Thyroid gland (tissue), 4 donors: ENCODE results near the gene SIVA1. TPM values are rescaled to one million over a fixed set of nuclear protein-coding genes. Genes with fewer than 3 reads are reported as not detected.

ENCODE experiments used
- DNase-seq, 2 donors: peaks; one replicate each; pipeline ENCODE4 v3.0.0-alpha.2; 2019
- H3K27ac ChIP-seq, 3 donors: fragments of 200-600 bp; sonication (generic); 1 replicate in 2 of 3; 2 replicates in 1 of 3; pipeline ENCODE4 v1.5.1; 2016 to 2019; ENCODE audit warnings: mild to moderate bottlenecking in 1 of 3, moderate library complexity in 1 of 3
- H3K27me3 ChIP-seq: fragments of 200-600 bp; sonication (generic); one replicate; pipeline ENCODE4 v1.5.1; 2019
- H3K36me3 ChIP-seq, 2 donors: fragments of 200-600 bp; sonication (generic); one replicate each; pipeline ENCODE4 v1.5.1; 2016 to 2019
- H3K4me1 ChIP-seq, 2 donors: fragments of 200-600 bp; sonication (generic); one replicate each; pipeline ENCODE4 v1.5.1; 2017 to 2019
- H3K4me3 ChIP-seq, 3 donors: fragments of 200-600 bp; sonication (generic); replicated peaks in 1 of 3; 1 replicate in 2 of 3; 2 replicates in 1 of 3; pipeline ENCODE4 v1.5.1; 2016; ENCODE audit warnings: mild to moderate bottlenecking in 1 of 3
- H3K9me3 ChIP-seq: fragments of 200-600 bp; sonication (generic); one replicate; pipeline ENCODE4 v1.5.1; 2017
- POLR2A ChIP-seq, 2 donors: fragments of 450-650 bp; IDR thresholded peaks; one replicate each; pipeline ENCODE4 v1.6.1; 2017; ENCODE audit warnings: antibody characterized with exemption in 2 of 2, mild to moderate bottlenecking in 2 of 2, moderate library complexity in 1 of 2
- WGBS, 2 donors: methylation state at CpG; one replicate each; pipeline ENCODE4 v1.1.5; 2017; 5-methylcytosine and 5-hydroxymethylcytosine counted together
- intact Hi-C: fragments of 100-400 bp; cut with DNase I; formaldehyde crosslinking; loops from one replicate; pipeline ENCODE4 v1.15.1; 2023
- total RNA-seq, 4 donors: library from RNA; depleted of rRNA; stranded (reverse); fragments of >200 nt; gene quantifications; one replicate each; pipeline ENCODE4 v1.2.3, GENCODE V29; 2016
- TF ChIP-seq, protein P1 (sequence below), 6 experiments: fragments of 200-600 bp in 3 of 6; fragments of 450-650 bp in 3 of 6; sonication (generic) in 3 of 6; IDR thresholded peaks; one replicate each; pipeline ENCODE4 v1.5.1; 2016 to 2019; ENCODE audit warnings: antibody characterized with exemption in 6 of 6, mild to moderate bottlenecking in 2 of 6, inconsistent platforms in 1 of 6, moderate library complexity in 1 of 6

The SIVA1 gene
- total RNA-seq, 4 donors from 2014 or later: 137 to 388 (median 239) TPM

DNA sequence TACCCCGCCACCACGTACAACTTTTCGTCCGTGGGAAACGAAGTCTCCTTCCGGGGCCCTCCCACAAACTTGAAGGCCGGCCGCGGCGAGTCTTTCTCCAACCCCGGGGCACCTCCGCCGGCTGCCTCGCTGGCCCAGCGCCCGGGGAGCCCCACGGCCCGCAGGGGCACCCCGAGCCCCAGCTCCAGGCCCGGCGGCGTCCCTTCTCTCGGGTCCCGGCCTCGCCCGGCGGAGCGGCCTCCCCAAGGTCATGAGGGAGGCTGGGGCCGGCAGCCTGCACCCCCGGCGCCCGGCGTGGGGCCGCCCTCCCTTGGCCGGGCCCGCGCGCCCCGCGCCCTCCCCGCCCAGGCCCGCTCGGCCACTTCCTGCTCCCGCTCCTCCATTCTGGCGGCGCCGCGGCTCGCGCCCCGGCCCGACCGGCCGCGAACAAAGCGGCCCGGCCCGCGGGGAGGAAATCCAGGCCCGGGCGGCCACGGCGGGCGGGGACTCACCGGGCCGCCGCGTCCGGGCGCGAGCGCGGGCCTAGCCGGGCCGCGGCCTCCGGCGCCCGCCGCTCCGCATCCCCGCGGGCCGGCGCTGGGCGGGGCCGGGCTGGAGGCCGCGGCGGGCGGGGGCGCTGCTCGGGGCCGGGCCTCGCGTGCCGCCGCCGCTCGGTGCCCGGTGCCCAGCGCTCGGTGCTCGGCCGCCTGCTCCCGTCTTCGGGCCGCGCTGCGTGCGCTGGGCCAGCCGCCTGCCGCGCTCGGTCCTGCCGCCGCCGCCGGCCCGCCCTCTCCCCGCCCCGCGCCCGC lies 42.2 kb downstream of the SIVA1 start, which contains the start of gene AKT1:
AKT1 (minus strand) TSS at position 756 of the 788 bp plus-strand sequence. CDS start 3,105 bp downstream, outside the sequence.
- WGBS, 2 donors: no CpG with 5 or more reads among the region's 124 CpGs
- intact Hi-C loops: no loop called here
- peaks cover 0 to 13% of the 10 kb centered on the region in 2 donors for H3K36me3 ChIP-seq
- peak within 1 kb of the TSS; percentile 78 to 98 (median 96) for H3K27ac ChIP-seq
- no peaks in the 10 kb centered on the region for H3K27me3 ChIP-seq
- H3K4me1 ChIP-seq: peaks cover 59 to 63% of the 10 kb centered on the region in 2 donors
- no peak for DNase-seq
- H3K9me3 ChIP-seq: no peaks in the 10 kb centered on the region
- TF ChIP-seq POLR2A (IDR thresholded peaks at IDR 0.05): no peak
- TF ChIP-seq, protein P1, sequence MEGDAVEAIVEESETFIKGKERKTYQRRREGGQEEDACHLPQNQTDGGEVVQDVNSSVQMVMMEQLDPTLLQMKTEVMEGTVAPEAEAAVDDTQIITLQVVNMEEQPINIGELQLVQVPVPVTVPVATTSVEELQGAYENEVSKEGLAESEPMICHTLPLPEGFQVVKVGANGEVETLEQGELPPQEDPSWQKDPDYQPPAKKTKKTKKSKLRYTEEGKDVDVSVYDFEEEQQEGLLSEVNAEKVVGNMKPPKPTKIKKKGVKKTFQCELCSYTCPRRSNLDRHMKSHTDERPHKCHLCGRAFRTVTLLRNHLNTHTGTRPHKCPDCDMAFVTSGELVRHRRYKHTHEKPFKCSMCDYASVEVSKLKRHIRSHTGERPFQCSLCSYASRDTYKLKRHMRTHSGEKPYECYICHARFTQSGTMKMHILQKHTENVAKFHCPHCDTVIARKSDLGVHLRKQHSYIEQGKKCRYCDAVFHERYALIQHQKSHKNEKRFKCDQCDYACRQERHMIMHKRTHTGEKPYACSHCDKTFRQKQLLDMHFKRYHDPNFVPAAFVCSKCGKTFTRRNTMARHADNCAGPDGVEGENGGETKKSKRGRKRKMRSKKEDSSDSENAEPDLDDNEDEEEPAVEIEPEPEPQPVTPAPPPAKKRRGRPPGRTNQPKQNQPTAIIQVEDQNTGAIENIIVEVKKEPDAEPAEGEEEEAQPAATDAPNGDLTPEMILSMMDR (IDR thresholded peaks at IDR 0.05): no peak
- H3K4me3 ChIP-seq: peak within 1 kb of the TSS; percentile 51 to 82 (median 75)

DNA sequence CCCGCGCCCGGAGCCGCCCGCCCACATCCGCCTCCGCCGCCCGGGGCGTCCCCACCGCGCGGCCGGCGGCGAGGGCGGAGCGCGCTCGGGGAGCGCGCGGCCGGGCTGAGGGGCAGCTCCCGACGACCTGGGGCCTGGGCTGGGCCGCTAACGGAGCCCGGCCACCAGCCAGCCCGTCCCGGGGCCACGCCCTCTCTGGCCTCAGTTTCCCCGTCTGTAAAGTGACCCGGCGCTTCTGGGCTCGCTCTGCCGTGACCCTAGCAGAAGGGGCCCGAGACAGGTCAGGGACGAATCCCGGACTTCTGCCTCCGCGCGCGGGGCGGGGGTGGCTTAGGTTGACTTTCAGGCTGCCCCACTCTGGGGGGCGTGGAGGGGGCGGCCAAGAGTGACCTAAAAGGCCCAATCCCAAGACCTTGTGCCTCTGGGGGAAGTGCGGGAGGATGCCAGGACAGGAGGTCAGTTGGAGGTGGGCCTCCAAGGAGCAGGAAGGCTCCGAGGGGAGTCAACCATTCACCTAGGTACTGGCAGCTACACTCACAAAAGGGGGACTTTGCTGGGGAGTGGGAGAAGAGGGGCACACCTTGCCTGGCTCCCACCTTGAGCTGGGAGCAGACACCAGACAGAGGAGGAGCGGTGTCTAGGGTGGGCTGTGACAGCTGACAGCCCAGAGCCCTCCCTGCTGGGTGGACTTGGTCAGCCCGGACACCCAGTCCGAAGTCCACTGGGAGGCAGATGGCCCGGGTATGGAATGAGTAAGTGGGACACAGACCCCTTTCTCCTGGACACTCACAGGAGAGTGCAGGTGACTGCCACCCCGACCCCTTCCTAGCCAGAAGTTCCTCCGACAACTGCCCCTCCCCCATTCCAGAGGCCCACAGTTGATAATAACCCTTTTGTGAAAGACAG lies 43.1 kb downstream of the SIVA1 start:
- 26 to 31% methylated on average over 18 to 22 of the region's 55 CpGs for WGBS, 2 donors
- H3K36me3 ChIP-seq: peaks cover 0 to 5% of the 10 kb centered on the region in 2 donors
- peak; percentile 53 to 59 for DNase-seq
- intact Hi-C loops: no loop called here
- H3K4me3 ChIP-seq: peak overlapping the region in 1 of 3 donors; percentile 34
- peak overlapping the region; percentile 78 to 98 (median 96) for H3K27ac ChIP-seq
- H3K9me3 ChIP-seq: no peaks in the 10 kb centered on the region
- TF ChIP-seq POLR2A (IDR thresholded peaks at IDR 0.05): peak; percentile 75 to 83
- TF ChIP-seq, protein P1 (IDR thresholded peaks at IDR 0.05): no peak
- no peaks in the 10 kb centered on the region for H3K27me3 ChIP-seq
- peaks cover 60 to 63% of the 10 kb centered on the region in 2 donors for H3K4me1 ChIP-seq

DNA sequence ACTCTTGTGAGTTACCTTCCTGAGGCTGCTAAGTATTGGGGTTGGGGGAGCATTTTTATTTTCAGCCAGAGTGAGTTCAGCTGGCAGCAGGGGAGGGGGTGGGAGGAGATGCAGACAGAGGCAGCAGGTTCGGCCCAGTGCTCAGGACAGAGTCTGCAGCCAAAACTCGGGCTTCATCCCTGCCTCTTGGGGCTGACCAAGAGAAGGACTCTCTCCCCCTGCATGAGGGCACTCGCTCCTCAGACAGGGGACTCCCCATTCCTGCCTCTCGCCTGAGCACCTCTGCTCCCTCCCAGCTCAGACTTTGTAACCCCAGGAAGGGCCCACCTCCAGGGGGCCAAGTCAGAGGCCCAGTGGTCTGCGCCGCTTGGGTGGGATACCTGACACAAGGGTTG lies 43.7 kb downstream of the SIVA1 start:
- H3K27me3 ChIP-seq: no peaks in the 10 kb centered on the region
- TF ChIP-seq POLR2A (IDR thresholded peaks at IDR 0.05): no peak
- TF ChIP-seq, protein P1 (IDR thresholded peaks at IDR 0.05): no peak
- WGBS, 2 donors: 38 to 46% methylated on average over 1 to 3 of the region's 6 CpGs
- no peaks in the 10 kb centered on the region for H3K36me3 ChIP-seq
- no peaks in the 10 kb centered on the region for H3K9me3 ChIP-seq
- H3K27ac ChIP-seq: peak overlapping the region; percentile 78 to 98 (median 96)
- H3K4me1 ChIP-seq: peaks cover 66% of the 10 kb centered on the region in 2 donors
- peak; percentile 53 to 57 for DNase-seq
- no peak overlapping the region for H3K4me3 ChIP-seq
- intact Hi-C loops: no loop called here

DNA sequence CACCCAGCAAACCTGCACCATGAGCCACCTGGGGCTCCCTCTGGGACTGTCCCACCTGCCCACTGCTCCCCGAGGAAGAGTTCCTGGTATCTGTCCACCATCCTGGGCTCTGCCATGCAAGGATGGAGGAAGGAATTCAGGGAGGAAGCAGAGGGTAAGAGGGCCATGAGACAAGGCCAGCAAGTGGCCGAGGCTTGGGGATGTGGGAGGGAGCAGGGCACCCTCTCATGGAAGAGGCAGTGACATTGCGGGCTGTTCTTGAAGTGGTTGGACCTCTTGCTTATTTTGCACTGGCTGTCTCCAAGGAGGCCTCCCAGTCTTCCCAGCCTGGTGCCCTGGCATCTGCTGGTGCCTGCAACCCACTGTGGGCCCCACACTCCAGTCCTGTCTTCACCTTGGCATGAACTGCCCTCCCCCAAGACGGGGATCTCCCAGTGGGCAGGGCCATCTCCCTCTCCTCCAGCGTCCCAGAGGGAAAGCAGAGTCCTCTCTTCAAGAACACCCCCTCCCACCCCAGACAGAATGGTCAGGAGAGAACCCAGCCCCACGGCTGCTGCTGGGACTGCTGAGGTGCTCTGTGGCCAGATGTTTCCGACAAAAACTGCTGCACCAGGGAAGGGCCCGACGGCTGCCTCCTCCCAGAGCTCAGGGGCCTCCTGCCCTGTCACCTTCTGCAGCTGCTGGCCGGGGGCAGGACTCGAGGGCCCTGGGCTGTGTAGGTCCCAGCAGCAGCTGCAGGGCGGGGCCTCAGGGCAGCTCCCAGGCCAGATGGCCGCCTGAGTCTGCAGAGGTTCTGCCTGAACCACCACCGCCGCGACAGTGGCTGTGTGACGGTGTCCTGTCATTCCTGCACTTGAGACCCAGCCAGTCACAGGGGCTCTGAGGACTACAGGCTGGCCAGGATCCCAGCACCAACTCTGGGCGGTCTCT lies 44.4 kb downstream of the SIVA1 start:
- Histone ChIP-seq H3K4me3 (no peak overlapping the region), H3K4me1 (peaks cover 65 to 66% of the 10 kb centered on the region in 2 donors), H3K27ac (peak overlapping the region; percentile 78 to 98 (median 96)), H3K36me3 (no peaks in the 10 kb centered on the region), H3K27me3 (no peaks in the 10 kb centered on the region), H3K9me3 (no peaks in the 10 kb centered on the region)
- intact Hi-C loops: no loop called here
- TF ChIP-seq POLR2A (IDR thresholded peaks at IDR 0.05): peak in 1 of 2 donors; percentile 12
- TF ChIP-seq, protein P1 (IDR thresholded peaks at IDR 0.05): no peak
- 20 to 36% methylated on average over 4 to 8 of the region's 18 CpGs for WGBS, 2 donors
- DNase-seq: peak; percentile 85 to 86
